Activated CD4-positive, alpha-beta T cell treated with anti-CD3 and anti-CD28 coated beads for 1 hour (primary cell): ENCODE measurements around the gene KRTAP5-4.
"Not testable (repeated sequence)": the region's sequence is repeated elsewhere in the genome, so short reads cannot be mapped to it uniquely, and the experiment has no call there.

Experiments used
- DNase-seq: peaks from one replicate; pipeline ENCODE4 v3.0.0-alpha.2; 2020

Gene KRTAP5-4

GRCh38 chr11:1652771-1653540 lies 31.0 kb upstream of the KRTAP5-4 start:
- DNase-seq, result peak; percentile 68

GRCh38 chr11:1652442-1652770 lies 30.5 kb upstream of the KRTAP5-4 start:
- DNase-seq, result no peak

- no peak for DNase-seq
Observed at GRCh38 chr11:1652026-1652425, 30.1 kb upstream of the KRTAP5-4 start.

GRCh38 chr11:1651411-1651980 lies 29.6 kb upstream of the KRTAP5-4 start:
- DNase-seq, result no peak

GRCh38 chr11:1650918-1651262 lies 29.0 kb upstream of the KRTAP5-4 start:
- no peak for DNase-seq

GRCh38 chr11:1650034-1650917 lies 28.3 kb upstream of the KRTAP5-4 start:
- DNase-seq, result no peak

GRCh38 chr11:1648653-1649420 lies 26.9 kb upstream of the KRTAP5-4 start:
- no peak for DNase-seq

- DNase-seq, result no peak
Observed at GRCh38 chr11:1647901-1648652, 26.1 kb upstream of the KRTAP5-4 start.

GRCh38 chr11:1646540-1646939 lies 24.6 kb upstream of the KRTAP5-4 start:
- DNase-seq, result not testable (repeated sequence)

- no peak for DNase-seq
Observed at GRCh38 chr11:1645357-1645821, 23.5 kb upstream of the KRTAP5-4 start.

GRCh38 chr11:1644601-1645356 lies 22.8 kb upstream of the KRTAP5-4 start:
- DNase-seq, result no peak

- no peak for DNase-seq
Observed at GRCh38 chr11:1643146-1643690, 21.3 kb upstream of the KRTAP5-4 start.

GRCh38 chr11:1642288-1643145 lies 20.6 kb upstream of the KRTAP5-4 start:
- no peak for DNase-seq

GRCh38 chr11:1641096-1641495 lies 19.2 kb upstream of the KRTAP5-4 start:
- no peak for DNase-seq

- no peak for DNase-seq
Observed at GRCh38 chr11:1640076-1640946, 18.4 kb upstream of the KRTAP5-4 start.

GRCh38 chr11:1639666-1640065 lies 17.7 kb upstream of the KRTAP5-4 start:
- DNase-seq, result no peak

- DNase-seq, result no peak
Observed at GRCh38 chr11:1639102-1639620, 17.2 kb upstream of the KRTAP5-4 start.

GRCh38 chr11:1638344-1638743 lies 16.4 kb upstream of the KRTAP5-4 start:
- no peak for DNase-seq

GRCh38 chr11:1637628-1638027 lies 15.7 kb upstream of the KRTAP5-4 start:
- DNase-seq, result no peak
